EH (cell line): Measurements from ENCODE around the gene TP53BP2.

Experiments
- DNase-seq: peaks from one replicate; pipeline ENCODE4 v3.0.0-alpha.2; 2015; ENCODE audit warnings: low read depth

Gene TP53BP2

GRCh38 chr1:223796210-223796609 lies 49.5 kb downstream of the TP53BP2 start:
- no peak for DNase-seq

DNA sequence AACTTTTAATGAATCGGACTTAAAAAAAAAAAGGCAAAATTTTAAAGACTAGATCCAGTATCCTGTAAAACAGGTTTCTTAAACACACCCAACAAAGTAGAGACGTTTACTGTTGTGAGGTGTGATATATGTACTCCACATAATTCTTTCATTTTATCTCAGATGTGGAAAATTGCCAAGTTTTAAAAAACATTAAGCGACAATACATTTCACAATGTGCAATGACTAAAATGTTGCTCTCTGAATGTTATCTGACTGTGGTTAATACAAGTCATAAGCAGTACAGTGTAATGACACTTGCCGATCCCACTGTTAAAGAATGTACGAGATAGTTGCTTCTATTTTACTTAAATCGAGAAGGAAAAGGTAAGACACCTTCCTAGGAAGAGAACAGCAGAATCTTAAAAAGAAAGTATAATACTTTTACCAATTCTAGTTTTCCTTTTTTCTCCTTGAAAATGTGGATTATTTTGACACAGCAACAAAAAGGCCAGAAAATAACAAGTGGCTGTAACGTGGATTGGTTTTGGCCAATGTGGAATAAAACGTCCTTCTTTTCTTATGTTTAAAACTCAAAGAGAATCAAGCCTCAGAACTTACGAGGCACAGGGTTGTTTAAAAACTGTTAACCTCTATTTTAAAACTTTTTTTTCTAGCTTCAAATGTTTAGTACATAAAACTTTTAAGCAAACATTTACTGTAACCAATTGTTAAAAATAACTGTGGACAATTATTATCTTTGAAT lies 51.4 kb downstream of the TP53BP2 start:
- no peak for DNase-seq

DNA sequence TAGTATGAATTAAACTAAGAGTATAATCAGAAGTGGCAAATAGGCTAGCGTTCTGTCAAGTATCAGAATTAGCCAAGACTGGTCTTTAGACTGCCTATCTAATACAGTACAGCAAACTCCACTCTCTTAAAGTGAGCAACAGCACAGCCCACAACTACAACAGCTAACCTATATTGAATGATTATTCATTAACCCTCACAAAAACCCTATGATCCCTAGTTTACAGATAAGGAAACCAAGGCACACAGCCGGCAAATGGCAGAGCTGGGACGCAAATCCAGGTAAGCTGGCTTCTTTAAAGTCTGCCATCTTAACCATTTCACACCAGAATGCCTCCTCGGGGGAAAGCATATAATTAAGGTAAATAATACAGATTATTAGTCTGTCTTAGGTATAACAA lies 52.0 kb downstream of the TP53BP2 start:
- DNase-seq: no peak

GRCh38 chr1:223792046-223792445 lies 53.7 kb downstream of the TP53BP2 start:
- DNase-seq: peak; percentile 51

GRCh38 chr1:223788746-223789415 lies 56.9 kb downstream of the TP53BP2 start:
- DNase-seq: no peak

DNA sequence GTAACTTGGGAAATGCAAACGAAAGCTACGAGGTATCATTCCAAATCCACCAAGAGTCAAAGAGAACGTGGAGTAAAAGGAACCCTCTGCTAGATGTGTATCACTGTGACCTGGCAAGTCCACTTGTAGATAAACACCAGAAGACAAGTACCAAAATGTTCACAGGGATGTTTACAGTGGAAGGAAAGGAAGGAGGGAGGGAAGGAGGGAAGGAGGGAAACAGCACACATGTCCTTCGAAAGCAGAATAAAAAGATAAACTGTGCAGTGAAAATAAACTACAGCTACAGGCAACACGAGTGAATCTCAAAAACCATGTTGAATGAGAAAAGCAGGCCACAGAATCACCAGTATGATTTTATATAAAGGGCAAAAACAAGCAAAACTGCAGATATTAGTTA lies 59.9 kb downstream of the TP53BP2 start:
- DNase-seq: no peak

- DNase-seq: no peak
Measured at GRCh38 chr1:223784541-223784940, 61.2 kb downstream of the TP53BP2 start.

- DNase-seq: no peak
Measured at GRCh38 chr1:223783676-223784075, 62.1 kb downstream of the TP53BP2 start.

- DNase-seq: no peak
Measured at GRCh38 chr1:223780949-223781348, 64.8 kb downstream of the TP53BP2 start.

GRCh38 chr1:223780318-223780717 lies 65.4 kb downstream of the TP53BP2 start:
- DNase-seq: no peak

DNA sequence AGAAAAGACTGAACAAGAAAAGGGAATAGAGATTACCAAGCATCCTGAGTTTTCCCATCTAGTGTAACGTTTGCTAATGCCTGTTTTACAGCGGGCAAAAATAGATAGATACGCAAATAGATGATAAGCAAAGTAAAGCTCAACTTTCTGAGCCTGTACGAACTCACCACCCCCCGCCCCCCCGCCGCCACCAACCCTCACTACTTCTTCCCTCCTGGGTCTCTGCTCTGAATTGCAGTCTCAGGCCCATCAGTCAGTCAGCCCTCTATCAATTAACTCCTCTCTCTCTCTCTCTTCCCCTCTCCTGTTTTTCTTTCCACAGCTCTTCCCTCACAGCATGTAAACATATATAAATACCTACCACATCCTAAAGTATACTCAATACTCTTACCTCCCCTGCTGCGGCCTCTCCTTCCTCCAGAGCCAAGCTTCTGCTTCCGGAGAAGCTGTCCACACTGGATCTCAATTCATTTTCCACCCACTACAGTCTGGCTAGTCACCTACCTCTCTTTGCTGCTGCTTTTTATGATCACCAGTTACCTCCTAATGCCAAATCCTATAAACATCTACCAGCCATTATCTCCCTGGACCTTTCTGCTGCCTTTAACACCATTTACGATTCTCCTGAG lies 68.8 kb downstream of the TP53BP2 start:
- DNase-seq: no peak

GRCh38 chr1:223776075-223776814 lies 69.5 kb downstream of the TP53BP2 start:
- peak; percentile 88 for DNase-seq

GRCh38 chr1:223775711-223776074 lies 70.1 kb downstream of the TP53BP2 start:
- DNase-seq: no peak

- DNase-seq: peak; percentile 73
Measured at GRCh38 chr1:223775054-223775453, 70.7 kb downstream of the TP53BP2 start.

- DNase-seq: no peak
Measured at GRCh38 chr1:223774134-223774814, 71.5 kb downstream of the TP53BP2 start.

DNA sequence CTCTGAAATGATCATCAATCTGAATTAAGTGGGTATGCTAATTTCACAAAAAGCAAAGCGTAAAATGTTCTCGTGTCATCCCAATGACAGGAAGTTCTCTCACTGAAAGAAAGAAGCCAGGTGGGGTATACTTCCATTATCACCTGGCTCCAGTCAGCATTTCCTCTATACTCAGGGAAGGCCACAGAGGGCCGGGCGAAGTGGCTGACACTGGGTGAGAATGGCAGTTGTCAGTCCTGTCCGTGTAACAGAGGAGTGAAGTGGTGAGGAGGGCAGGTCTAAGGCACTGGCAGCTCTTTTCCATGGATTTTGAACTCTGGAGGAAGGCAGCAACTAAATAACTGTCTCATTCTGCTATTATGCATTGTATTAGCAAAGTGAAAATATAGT lies 73.0 kb downstream of the TP53BP2 start:
- DNase-seq: no peak

DNA sequence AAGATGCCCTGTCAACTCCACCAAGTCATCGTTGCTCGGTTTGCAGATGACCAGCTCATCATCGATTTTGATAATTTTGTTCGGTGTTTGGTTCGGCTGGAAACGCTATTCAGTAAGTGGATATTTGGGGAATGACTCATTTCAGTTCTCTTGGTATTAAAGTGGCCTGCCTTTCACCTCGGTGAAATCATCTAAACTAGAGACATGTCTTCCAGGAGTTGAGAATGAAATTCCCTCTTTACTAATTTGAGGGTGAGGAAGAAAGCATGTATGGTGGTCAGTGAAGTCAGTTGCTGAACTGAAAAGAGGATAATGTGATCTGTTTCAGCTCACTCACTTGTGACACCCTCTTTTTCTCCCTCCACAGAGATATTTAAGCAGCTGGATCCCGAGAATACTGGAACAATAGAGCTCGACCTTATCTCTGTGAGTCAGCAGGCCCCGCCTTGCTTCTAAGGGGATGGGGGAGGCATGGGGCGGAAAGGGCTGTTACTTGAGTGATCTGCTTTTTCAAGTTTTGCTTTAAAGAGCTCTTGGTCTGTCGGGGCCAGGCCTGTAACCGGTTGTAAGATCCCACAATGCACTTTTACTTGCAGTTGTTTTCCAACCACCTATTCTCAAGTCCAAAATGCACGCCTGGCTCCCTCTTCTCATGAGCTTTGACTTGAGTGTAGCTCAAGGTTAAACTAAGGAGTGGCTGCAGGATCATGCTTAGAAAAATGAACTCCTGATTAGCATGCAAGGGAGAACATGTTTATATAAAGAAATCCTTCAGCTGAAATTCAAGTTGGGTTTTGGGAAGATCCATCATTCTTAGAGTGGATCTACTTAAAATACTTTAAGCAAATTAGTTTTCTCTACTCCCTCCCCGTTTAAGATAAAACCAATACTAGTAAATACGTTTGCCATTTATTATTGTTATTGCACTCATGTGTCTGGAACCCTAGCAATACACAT lies 73.7 kb downstream of the TP53BP2 start:
- DNase-seq: peak; percentile 87

DNA sequence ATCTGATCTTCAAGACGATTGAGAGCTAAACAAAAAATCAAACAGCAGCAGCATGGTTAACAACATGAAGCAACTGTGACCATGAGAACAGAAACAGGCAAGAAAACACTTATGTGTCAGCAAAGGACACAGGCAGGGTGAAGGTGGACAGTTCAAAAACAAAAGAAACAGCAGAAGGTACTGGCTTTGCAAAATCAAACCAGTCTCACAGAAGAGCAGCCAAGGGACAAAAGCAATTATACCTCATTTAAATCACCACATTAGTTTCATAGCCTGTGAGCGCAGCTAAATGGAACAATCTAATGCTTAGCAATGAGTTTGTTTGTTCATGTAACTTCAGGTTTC lies 74.3 kb downstream of the TP53BP2 start:
- no peak for DNase-seq

- DNase-seq: no peak
Measured at GRCh38 chr1:223770621-223771315, 75.0 kb downstream of the TP53BP2 start.

- DNase-seq: no peak
Measured at GRCh38 chr1:223765719-223766340, 79.9 kb downstream of the TP53BP2 start.
